K562 (cell line): ENCODE results near the gene MEFV. TPM values are rescaled to one million over a fixed set of nuclear protein-coding genes. Genes with fewer than 3 reads are reported as not detected.

Experiments used
- ATF1 ChIP-seq, 2 experiments: fragments of 450-650 bp in 1 of 2; IDR thresholded peaks; 2 replicates each; pipeline ENCODE4 v1.6.1; 2016; ENCODE audit warnings: missing compliant biosample characterization in 1 of 2, missing genetic modification characterization in 1 of 2
- DLX4 ChIP-seq: fragments of 250-450 bp; sonication (Bioruptor Pico); IDR thresholded peaks from 2 replicates; pipeline ENCODE4 v1.6.1; 2021; ENCODE audit warnings: mild to moderate bottlenecking
- DMBX1 ChIP-seq: fragments of 250-450 bp; sonication (Bioruptor Pico); IDR thresholded peaks from 2 replicates; pipeline ENCODE4 v1.8.0; 2022; ENCODE audit warnings: inconsistent platforms, mild to moderate bottlenecking, moderate library complexity, borderline replicate concordance
- EP400 ChIP-seq: fragments of 450-650 bp; IDR thresholded peaks from 2 replicates; pipeline ENCODE4 v1.6.1; 2017; ENCODE audit warnings: antibody characterized with exemption, mild to moderate bottlenecking, moderate library complexity
- GATAD2B ChIP-seq: fragments of 450-650 bp; IDR thresholded peaks from 2 replicates; pipeline ENCODE4 v1.6.1; 2017; ENCODE audit warnings: mild to moderate bottlenecking, borderline replicate concordance
- HBP1 ChIP-seq: fragments of 450-650 bp; formaldehyde crosslinking; IDR thresholded peaks from 2 replicates; pipeline ENCODE4 v1.4.0; 2022; ENCODE audit warnings: missing genetic modification characterization
- MNT ChIP-seq, 2 experiments: fragments of 450-650 bp; conservative IDR thresholded peaks; 2 replicates each; pipeline ENCODE4 v1.6.1; 2017; ENCODE audit warnings: mild to moderate bottlenecking in 2 of 2, moderate library complexity in 2 of 2
- MTF1 ChIP-seq: fragments of 250-450 bp; sonication (Bioruptor Pico); IDR thresholded peaks from 2 replicates; pipeline ENCODE4 v1.9.0; 2021; ENCODE audit warnings: moderate library complexity, mild to moderate bottlenecking, inconsistent platforms, borderline replicate concordance
- NR2C1 ChIP-seq, 2 experiments: fragments of 450-650 bp; IDR thresholded peaks; 2 replicates each; pipeline ENCODE4 v1.6.1; 2017; ENCODE audit warnings: mild to moderate bottlenecking in 2 of 2, antibody characterized with exemption in 1 of 2, inconsistent platforms in 1 of 2, missing compliant biosample characterization in 1 of 2, missing genetic modification characterization in 1 of 2
- SIN3B ChIP-seq: fragments of 450-650 bp; IDR thresholded peaks from 2 replicates; pipeline ENCODE4 v1.6.1; 2017; ENCODE audit warnings: low read depth, mild to moderate bottlenecking, moderate library complexity
- ZNF583 ChIP-seq: fragments of 250-450 bp; sonication (Bioruptor Pico); IDR thresholded peaks from 2 replicates; pipeline ENCODE4 v1.4.0; 2020
- ZNF655 ChIP-seq: fragments of 250-450 bp; sonication (Bioruptor Pico); IDR thresholded peaks from 2 replicates; pipeline ENCODE4 v1.5.0; 2021
- polyA plus RNA-seq, 8 experiments: library from polyadenylated mRNA; depleted of rRNA in 4 of 8; stranded (reverse) in 5 of 8; unstranded in 3 of 8; fragments of >200 nt; fragmentation: Nextera tagmentation in 2 of 8; fragmentation: Illumina TruSeq in 1 of 8; extraction: Ambion mirVana in 2 of 8; extraction: Trizol in 1 of 8; gene quantifications; 2 replicates each; pipeline versions ENCODE4 v1.2.1 to v1.2.3, GENCODE V29; 2011 to 2014; ENCODE audit warnings: inconsistent platforms in 1 of 8, missing spikeins in 1 of 8
- total RNA-seq, 7 experiments: library from RNA; depleted of rRNA in 6 of 7; stranded (reverse); fragments of >200 nt in 6 of 7; fragmentation: Illumina TruSeq in 2 of 7; extraction: Trizol in 2 of 7; gene quantifications; 2 replicates each; pipeline versions ENCODE4 v1.2.1 to v1.2.3, GENCODE V29; 2011 to 2021; ENCODE audit warnings: low replicate concordance in 1 of 7

Gene MEFV
- total and polyA plus RNA-seq, 9 of the 15 experiments (the other 6 are each of a cell fraction or from before 2014, with no cell fraction given) = 0.14 TPM; not detected in 8

GRCh38 chr16:3305109-3306068 lies 49.0 kb upstream of the MEFV start, which contains the start of the genes TIGD7 and ZNF75A (continued):
- no peak for TF ChIP-seq ZNF655
- peak; percentile 53; the same call in 1 of the 2 replicates for TF ChIP-seq HBP1 (CRISPR knock-in tag)
- TF ChIP-seq EP400 = peak; percentile 87
- peak; percentile 80 for TF ChIP-seq SIN3B
- 0 out of 2 replicates have a peak, but pooled peaks have one; percentile 29 for TF ChIP-seq DMBX1
- peak; percentile 61; the same call in 1 of the 2 replicates for TF ChIP-seq ZNF583 (CRISPR knock-in tag)
- TF ChIP-seq DLX4 (CRISPR knock-in tag) = no peak
- TF ChIP-seq NR2C1 (IDR thresholded peaks at IDR 0.05) = no peak
- TF ChIP-seq NR2C1 (tag; IDR thresholded peaks at IDR 0.05) = 0 out of 2 replicates have a peak, but pooled peaks have one; percentile 13
- no peak for TF ChIP-seq ATF1 (CRISPR knock-in tag; IDR thresholded peaks at IDR 0.05)
- peak; percentile 94 for TF ChIP-seq ATF1 (tag; IDR thresholded peaks at IDR 0.05)
- TF ChIP-seq GATAD2B = no peak
- TF ChIP-seq MNT (conservative IDR thresholded peaks at IDR 0.05) = peak; percentile 60 to 87; a peak in 3 of 4 replicates
- TF ChIP-seq MTF1 (CRISPR knock-in tag) = no peak
